GM12878 (cell line): ENCODE data around the gene INO80B. TPM values are rescaled to one million over a fixed set of nuclear protein-coding genes. Genes with fewer than 3 reads are reported as not detected.

Source experiments
- ATAC-seq: fragments of 200-7000 bp; cut with Tn5 transposase; 3 replicates; pipeline ENCODE4 v1.9.1; 2020; ENCODE audit warnings: mild to moderate bottlenecking, moderate library complexity
- BruUV-seq: library from RNA; stranded (reverse); fragments of 400-500 nt; replicated peaks from 2 replicates; lab custom pipeline; 2021; lab: Mats Ljungman, UMichigan
- CTCF ChIA-PET: fragments of 300-600 bp; sonication (Branson Sonifier 250); formaldehyde crosslinking; extraction: SDS; loops from one replicate; lab custom pipeline; 2021; ENCODE audit warnings: inconsistent platforms; lab: Yijun Ruan, JAX
- POLR2A ChIA-PET: fragments of 350-600 bp; formaldehyde crosslinking; extraction: SDS; loops from one replicate; lab custom pipeline; 2021; ENCODE audit warnings: inconsistent platforms; lab: Charles Lee
- RAD21 ChIA-PET: fragments of 300-600 bp; sonication (Branson Sonifier 250); formaldehyde crosslinking; loops from one replicate; lab custom pipeline; 2023; ENCODE audit warnings: antibody characterized with exemption; ENCODE audit not compliant: unreplicated experiment; lab: Charles Lee
- SMC1A ChIA-PET: fragments of 300-600 bp; sonication (Branson Sonifier 250); formaldehyde crosslinking; loops from one replicate; lab custom pipeline; 2023; ENCODE audit not compliant: unreplicated experiment, uncharacterized antibody; lab: Charles Lee
- DNase-seq: peaks from one replicate; pipeline ENCODE4 v3.0.0-alpha.2; 2011; ENCODE audit warnings: low read depth, low spot score
- FAIRE-seq: peaks from 3 replicates; lab custom pipeline; 2011; peaks lifted over from hg19 to GRCh38; lab: Jason Lieb, UNC
- H2AFZ ChIP-seq: 2 replicates; pipeline ENCODE4 v1.6.0; 2011; ENCODE audit warnings: low read depth, low read length, control low read depth; ENCODE audit not compliant: control insufficient read depth
- H3K27ac ChIP-seq: 2 replicates; pipeline ENCODE4 v1.5.1; 2011; ENCODE audit warnings: control low read depth; ENCODE audit not compliant: control insufficient read depth, insufficient read depth
- H3K27me3 ChIP-seq, 2 experiments: replicated peaks in 1 of 2; 2 replicates each; pipeline versions ENCODE4 v1.6.0 to v1.6.1; 2011; ENCODE audit warnings: low read length in 1 of 2; ENCODE audit not compliant: control insufficient read depth in 2 of 2, insufficient read depth in 2 of 2
- H3K36me3 ChIP-seq, 2 experiments: 2 replicates each; pipeline ENCODE4 v1.5.1; 2011; ENCODE audit warnings: low read length in 1 of 2; ENCODE audit not compliant: control insufficient read depth in 2 of 2, insufficient read depth in 2 of 2
- H3K4me1 ChIP-seq: 2 replicates; pipeline ENCODE4 v1.6.1; 2011; ENCODE audit warnings: mild to moderate bottlenecking, low read length, moderate library complexity, mixed read lengths; ENCODE audit not compliant: control insufficient read depth, insufficient read depth
- H3K4me2 ChIP-seq: 2 replicates; pipeline ENCODE4 v1.6.0; 2011; ENCODE audit warnings: control low read depth; ENCODE audit not compliant: control insufficient read depth, insufficient read depth
- H3K4me3 ChIP-seq: fragments of 200-600 bp; sonication (generic); 2 replicates; pipeline ENCODE4 v1.5.1; 2016
- H3K79me2 ChIP-seq: 2 replicates; pipeline ENCODE4 v1.6.0; 2011; ENCODE audit warnings: low read length; ENCODE audit not compliant: control insufficient read depth, insufficient read depth
- H3K9ac ChIP-seq: 2 replicates; pipeline ENCODE4 v1.8.0; 2011; ENCODE audit warnings: low read length, control low read depth, mixed read lengths; ENCODE audit not compliant: control insufficient read depth, insufficient read depth
- H3K9me3 ChIP-seq: replicated peaks from 3 replicates; pipeline ENCODE4 v1.5.1; 2011; ENCODE audit warnings: mild to moderate bottlenecking, low read length; ENCODE audit not compliant: control insufficient read depth, insufficient read depth
- H4K20me1 ChIP-seq: 2 replicates; pipeline ENCODE4 v1.6.0; 2011; ENCODE audit not compliant: control insufficient read depth, insufficient read depth
- BCL11A ChIP-seq: IDR thresholded peaks from 2 replicates; pipeline ENCODE4 v1.6.1; 2011; ENCODE audit warnings: low read depth, low read length
- CBX5 ChIP-seq: sonication (generic); IDR thresholded peaks from 2 replicates; pipeline ENCODE4 v1.6.1; 2016; ENCODE audit warnings: low read depth, moderate library complexity, mild to moderate bottlenecking, inconsistent platforms
- CHD1 ChIP-seq: IDR thresholded peaks from 2 replicates; pipeline ENCODE4 v1.6.1; 2012; ENCODE audit warnings: low read depth, low read length, improper control_type of control experiment
- CHD2 ChIP-seq: IDR thresholded peaks from 2 replicates; pipeline ENCODE4 v1.6.1; 2011; ENCODE audit warnings: low read depth, low read length, improper control_type of control experiment, borderline replicate concordance
- EGR1 ChIP-seq, 2 experiments: IDR thresholded peaks; 1 replicate in 1 of 2; 2 replicates in 1 of 2; pipeline ENCODE4 v1.6.1; 2011 to 2012; ENCODE audit warnings: low read depth in 2 of 2, low read length in 2 of 2, borderline replicate concordance in 1 of 2, mild to moderate bottlenecking in 1 of 2, moderate library complexity in 1 of 2
- FOS ChIP-seq: IDR thresholded peaks from 3 replicates; pipeline ENCODE4 v1.6.1; 2011; ENCODE audit warnings: borderline replicate concordance; ENCODE audit not compliant: insufficient read length; ENCODE audit errors: extremely low read depth
- GATAD2B ChIP-seq: fragments of 450-650 bp; conservative IDR thresholded peaks from 2 replicates; pipeline ENCODE4 v1.6.1; 2017; ENCODE audit warnings: low read depth, mild to moderate bottlenecking, moderate library complexity
- RUNX3 ChIP-seq: IDR thresholded peaks from 2 replicates; pipeline ENCODE4 v1.6.1; 2012; ENCODE audit warnings: low read length, inconsistent platforms
- SMC3 ChIP-seq: IDR thresholded peaks from 2 replicates; pipeline ENCODE4 v1.6.1; 2011; ENCODE audit warnings: low read length, improper control_type of control experiment, borderline replicate concordance
- STAT3 ChIP-seq: IDR thresholded peaks from 2 replicates; pipeline ENCODE4 v1.6.1; 2011; ENCODE audit warnings: low read depth, low read length, improper control_type of control experiment
- WRNIP1 ChIP-seq: IDR thresholded peaks from 2 replicates; pipeline ENCODE4 v1.6.1; 2011; ENCODE audit warnings: low read depth, low read length, improper control_type of control experiment, borderline replicate concordance
- ZNF622 ChIP-seq: fragments of 450-650 bp; IDR thresholded peaks from 2 replicates; pipeline ENCODE4 v1.6.1; 2017; ENCODE audit warnings: mild to moderate bottlenecking, inconsistent platforms
- WGBS: methylation state at CpG from one replicate; pipeline ENCODE4 v1.1.6; 2016; ENCODE audit warnings: low lambda C conversion rate; ENCODE audit not compliant: insufficient replicate concordance, insufficient coverage; ENCODE audit errors: missing lambda C conversion rate; 5-methylcytosine and 5-hydroxymethylcytosine counted together
- in situ Hi-C: fragments of 300-500 bp; cut with MboI; formaldehyde crosslinking; loops from 9 replicates; pipeline ENCODE4 v1.14.3; 2018; ENCODE audit warnings: mixed read lengths
- intact Hi-C: fragments of 100-400 bp; cut with micrococcal nuclease; formaldehyde crosslinking; loops from one replicate; pipeline ENCODE4 v1.14.2; 2022; ENCODE audit not compliant: unreplicated experiment
- polyA plus RNA-seq, 11 experiments: library from polyadenylated mRNA; depleted of rRNA in 4 of 11; unstranded in 6 of 11; stranded (reverse) in 5 of 11; fragments of >200 nt; fragmentation: Nextera tagmentation in 4 of 11; fragmentation: Illumina TruSeq in 1 of 11; extraction: Ambion mirVana in 4 of 11; extraction: Trizol in 1 of 11; gene quantifications; 1 replicate in 1 of 11; 2 replicates in 10 of 11; pipeline versions ENCODE4 v1.2.1 to v1.2.3, GENCODE V29; 2011 to 2016; ENCODE audit warnings: inconsistent platforms in 2 of 11, missing spikeins in 2 of 11, low read depth in 1 of 11
- total RNA-seq, 4 experiments: library from RNA; depleted of rRNA in 3 of 4; stranded (reverse); fragments of >200 nt in 3 of 4; fragmentation: Illumina TruSeq in 1 of 4; extraction: Trizol in 1 of 4; gene quantifications; 2 replicates each; pipeline versions ENCODE4 v1.2.1 to v1.2.3, GENCODE V29; 2013 to 2021
- TF ChIP-seq, protein P1 (sequence below): fragments of 450-650 bp; IDR thresholded peaks from 2 replicates; pipeline ENCODE4 v1.6.1; 2017; ENCODE audit warnings: mild to moderate bottlenecking, moderate library complexity
- TF ChIP-seq, protein P2 (sequence below), 3 experiments: IDR thresholded peaks in 2 of 3; conservative IDR thresholded peaks in 1 of 3; 2 replicates each; pipeline ENCODE4 v1.5.1; 2011; ENCODE audit warnings: low read depth in 3 of 3, low read length in 3 of 3, mild to moderate bottlenecking in 3 of 3, control low read depth in 2 of 3, moderate library complexity in 2 of 3, inconsistent platforms in 1 of 3, mixed read lengths in 1 of 3; ENCODE audit not compliant: control insufficient read depth in 2 of 3, insufficient read depth in 1 of 3; ENCODE audit errors: extremely low read depth in 1 of 3
- TF ChIP-seq, protein P3 (sequence below): fragments of 450-650 bp; IDR thresholded peaks from 2 replicates; pipeline ENCODE4 v1.6.1; 2016; ENCODE audit warnings: mild to moderate bottlenecking
- TF ChIP-seq, protein P4 (sequence below): IDR thresholded peaks from 2 replicates; pipeline ENCODE4 v1.6.1; 2011; ENCODE audit warnings: low read depth, low read length, improper control_type of control experiment, borderline replicate concordance

Gene INO80B
- total and polyA plus RNA-seq, 10 of the 15 experiments (the other 5 are each of a cell fraction or from before 2014, with no cell fraction given), result 1.3 to 26.7 (median 11.1) TPM

DNA sequence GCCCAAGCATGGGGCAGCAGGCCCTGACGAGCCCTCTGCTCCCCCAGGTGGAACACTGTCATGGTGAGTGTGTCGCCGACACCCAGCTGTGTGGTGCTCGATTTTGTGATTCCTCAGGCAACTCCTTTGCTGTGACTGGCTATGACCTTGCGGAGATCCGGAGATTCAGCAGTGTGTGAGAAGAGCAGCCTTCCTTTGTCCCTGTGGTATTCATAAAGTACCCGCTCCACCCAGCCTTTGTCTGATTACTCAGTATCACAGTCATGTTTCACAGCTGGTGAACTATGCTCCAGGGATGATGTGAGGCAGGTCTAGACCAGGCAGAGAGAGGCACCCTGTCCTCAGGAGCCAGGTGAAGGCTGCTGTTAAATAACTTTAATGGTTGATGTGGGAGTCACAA, 29.4 kb upstream of the INO80B start:
- Histone ChIP-seq H3K4me2 (no peak overlapping the region), H3K36me3 (peaks cover 0 to 12% of the 10 kb centered on the region in 2 experiments; a peak in 1 of 4 replicates), H3K9me3 (no peaks in the 10 kb centered on the region), H3K4me3 (no peak overlapping the region), H3K79me2 (peaks cover 9% of the 10 kb centered on the region), H3K9ac (no peak overlapping the region), H3K27ac (no peak overlapping the region), H4K20me1 (no peaks in the 10 kb centered on the region), H2AFZ (no peak overlapping the region), H3K27me3 (no peaks in the 10 kb centered on the region), H3K4me1 (peaks cover 8% of the 10 kb centered on the region; the same call in 1 of the 2 replicates)
- CTCF ChIA-PET, result no interaction called here
- RAD21 ChIA-PET, result no interaction called here
- no peak for DNase-seq
- SMC1A ChIA-PET, result interaction anchor here (0.9 kb wide), 1 partner anchor 16 kb away, joined by 3 read pairs; no protein-coding TSS in a partner anchor
- ATAC-seq, result no peak
- POLR2A ChIA-PET, result no interaction called here
- FAIRE-seq, result no peak
- TF ChIP-seq, protein P1, sequence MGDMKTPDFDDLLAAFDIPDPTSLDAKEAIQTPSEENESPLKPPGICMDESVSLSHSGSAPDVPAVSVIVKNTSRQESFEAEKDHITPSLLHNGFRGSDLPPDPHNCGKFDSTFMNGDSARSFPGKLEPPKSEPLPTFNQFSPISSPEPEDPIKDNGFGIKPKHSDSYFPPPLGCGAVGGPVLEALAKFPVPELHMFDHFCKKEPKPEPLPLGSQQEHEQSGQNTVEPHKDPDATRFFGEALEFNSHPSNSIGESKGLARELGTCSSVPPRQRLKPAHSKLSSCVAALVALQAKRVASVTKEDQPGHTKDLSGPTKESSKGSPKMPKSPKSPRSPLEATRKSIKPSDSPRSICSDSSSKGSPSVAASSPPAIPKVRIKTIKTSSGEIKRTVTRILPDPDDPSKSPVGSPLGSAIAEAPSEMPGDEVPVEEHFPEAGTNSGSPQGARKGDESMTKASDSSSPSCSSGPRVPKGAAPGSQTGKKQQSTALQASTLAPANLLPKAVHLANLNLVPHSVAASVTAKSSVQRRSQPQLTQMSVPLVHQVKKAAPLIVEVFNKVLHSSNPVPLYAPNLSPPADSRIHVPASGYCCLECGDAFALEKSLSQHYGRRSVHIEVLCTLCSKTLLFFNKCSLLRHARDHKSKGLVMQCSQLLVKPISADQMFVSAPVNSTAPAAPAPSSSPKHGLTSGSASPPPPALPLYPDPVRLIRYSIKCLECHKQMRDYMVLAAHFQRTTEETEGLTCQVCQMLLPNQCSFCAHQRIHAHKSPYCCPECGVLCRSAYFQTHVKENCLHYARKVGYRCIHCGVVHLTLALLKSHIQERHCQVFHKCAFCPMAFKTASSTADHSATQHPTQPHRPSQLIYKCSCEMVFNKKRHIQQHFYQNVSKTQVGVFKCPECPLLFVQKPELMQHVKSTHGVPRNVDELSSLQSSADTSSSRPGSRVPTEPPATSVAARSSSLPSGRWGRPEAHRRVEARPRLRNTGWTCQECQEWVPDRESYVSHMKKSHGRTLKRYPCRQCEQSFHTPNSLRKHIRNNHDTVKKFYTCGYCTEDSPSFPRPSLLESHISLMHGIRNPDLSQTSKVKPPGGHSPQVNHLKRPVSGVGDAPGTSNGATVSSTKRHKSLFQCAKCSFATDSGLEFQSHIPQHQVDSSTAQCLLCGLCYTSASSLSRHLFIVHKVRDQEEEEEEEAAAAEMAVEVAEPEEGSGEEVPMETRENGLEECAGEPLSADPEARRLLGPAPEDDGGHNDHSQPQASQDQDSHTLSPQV, result no peak
- TF ChIP-seq STAT3, result no peak
- no peak for TF ChIP-seq GATAD2B
- TF ChIP-seq CBX5, result no peak
- no peak for TF ChIP-seq SMC3
- no peak for TF ChIP-seq ZNF622
- TF ChIP-seq CHD2, result no peak
- TF ChIP-seq WRNIP1, result no peak
- no peak for TF ChIP-seq EGR1 (IDR thresholded peaks at IDR 0.05; ENCODE audit: borderline replicate concordance in 1 of 2, low read depth in 2 of 2, low read length in 2 of 2)
- no peak for TF ChIP-seq CHD1
- TF ChIP-seq FOS, result no peak
- TF ChIP-seq, protein P2, sequence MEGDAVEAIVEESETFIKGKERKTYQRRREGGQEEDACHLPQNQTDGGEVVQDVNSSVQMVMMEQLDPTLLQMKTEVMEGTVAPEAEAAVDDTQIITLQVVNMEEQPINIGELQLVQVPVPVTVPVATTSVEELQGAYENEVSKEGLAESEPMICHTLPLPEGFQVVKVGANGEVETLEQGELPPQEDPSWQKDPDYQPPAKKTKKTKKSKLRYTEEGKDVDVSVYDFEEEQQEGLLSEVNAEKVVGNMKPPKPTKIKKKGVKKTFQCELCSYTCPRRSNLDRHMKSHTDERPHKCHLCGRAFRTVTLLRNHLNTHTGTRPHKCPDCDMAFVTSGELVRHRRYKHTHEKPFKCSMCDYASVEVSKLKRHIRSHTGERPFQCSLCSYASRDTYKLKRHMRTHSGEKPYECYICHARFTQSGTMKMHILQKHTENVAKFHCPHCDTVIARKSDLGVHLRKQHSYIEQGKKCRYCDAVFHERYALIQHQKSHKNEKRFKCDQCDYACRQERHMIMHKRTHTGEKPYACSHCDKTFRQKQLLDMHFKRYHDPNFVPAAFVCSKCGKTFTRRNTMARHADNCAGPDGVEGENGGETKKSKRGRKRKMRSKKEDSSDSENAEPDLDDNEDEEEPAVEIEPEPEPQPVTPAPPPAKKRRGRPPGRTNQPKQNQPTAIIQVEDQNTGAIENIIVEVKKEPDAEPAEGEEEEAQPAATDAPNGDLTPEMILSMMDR (IDR thresholded peaks at IDR 0.05 in 2 of 3, conservative IDR thresholded peaks at IDR 0.05 in 1 of 3; ENCODE audit: control insufficient read depth in 2 of 3, extremely low read depth in 1 of 3, insufficient read depth in 1 of 3, low read depth in 3 of 3, low read length in 3 of 3), result no peak
- TF ChIP-seq BCL11A, result no peak
- TF ChIP-seq, protein P3, sequence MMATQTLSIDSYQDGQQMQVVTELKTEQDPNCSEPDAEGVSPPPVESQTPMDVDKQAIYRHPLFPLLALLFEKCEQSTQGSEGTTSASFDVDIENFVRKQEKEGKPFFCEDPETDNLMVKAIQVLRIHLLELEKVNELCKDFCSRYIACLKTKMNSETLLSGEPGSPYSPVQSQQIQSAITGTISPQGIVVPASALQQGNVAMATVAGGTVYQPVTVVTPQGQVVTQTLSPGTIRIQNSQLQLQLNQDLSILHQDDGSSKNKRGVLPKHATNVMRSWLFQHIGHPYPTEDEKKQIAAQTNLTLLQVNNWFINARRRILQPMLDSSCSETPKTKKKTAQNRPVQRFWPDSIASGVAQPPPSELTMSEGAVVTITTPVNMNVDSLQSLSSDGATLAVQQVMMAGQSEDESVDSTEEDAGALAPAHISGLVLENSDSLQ, result no peak
- TF ChIP-seq RUNX3, result no peak
- TF ChIP-seq, protein P4, sequence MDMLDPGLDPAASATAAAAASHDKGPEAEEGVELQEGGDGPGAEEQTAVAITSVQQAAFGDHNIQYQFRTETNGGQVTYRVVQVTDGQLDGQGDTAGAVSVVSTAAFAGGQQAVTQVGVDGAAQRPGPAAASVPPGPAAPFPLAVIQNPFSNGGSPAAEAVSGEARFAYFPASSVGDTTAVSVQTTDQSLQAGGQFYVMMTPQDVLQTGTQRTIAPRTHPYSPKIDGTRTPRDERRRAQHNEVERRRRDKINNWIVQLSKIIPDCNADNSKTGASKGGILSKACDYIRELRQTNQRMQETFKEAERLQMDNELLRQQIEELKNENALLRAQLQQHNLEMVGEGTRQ, result no peak
- 89% methylated on average over 7 of the region's 7 CpGs for WGBS
- no TSS peak for BruUV-seq
- in situ Hi-C loops (no loop called here), intact Hi-C loops (no loop called here)
